CD14-positive monocyte (primary cell): ENCODE data around the gene TRA2A. TPM values are rescaled to one million over a fixed set of nuclear protein-coding genes. Genes with fewer than 3 reads are reported as not detected.

Source experiments
- DNase-seq, 3 donors: peaks; one replicate each; pipeline ENCODE4 v3.0.0-alpha.2; 2011 to 2022
- H2AFZ ChIP-seq: 2 replicates; pipeline ENCODE4 v1.6.0; 2012; ENCODE audit warnings: mild to moderate bottlenecking, low read depth, low read length, inconsistent platforms; ENCODE audit not compliant: insufficient read depth, poor library complexity, severe bottlenecking
- H3K27ac ChIP-seq, 2 donors: 1 replicate in 1 of 2; 2 replicates in 1 of 2; pipeline ENCODE4 v1.5.1; 2012 to 2013; ENCODE audit warnings: low read length in 2 of 2, control low read depth in 1 of 2, inconsistent platforms in 1 of 2, low read depth in 1 of 2, mild to moderate bottlenecking in 1 of 2
- H3K27me3 ChIP-seq, 2 donors: one replicate each; pipeline versions ENCODE4 v1.6.0 to v1.6.1; 2011 to 2013; ENCODE audit warnings: low read length in 2 of 2; ENCODE audit not compliant: control insufficient read depth in 2 of 2, insufficient read depth in 2 of 2
- H3K36me3 ChIP-seq, 2 donors: replicated peaks in 1 of 2; 1 replicate in 1 of 2; 2 replicates in 1 of 2; pipeline versions ENCODE4 v1.5.1 to v1.6.1; 2012 to 2013; ENCODE audit warnings: low read length in 2 of 2, control low read depth in 1 of 2, inconsistent platforms in 1 of 2, mild to moderate bottlenecking in 1 of 2; ENCODE audit not compliant: insufficient read depth in 2 of 2, control insufficient read depth in 1 of 2
- H3K4me1 ChIP-seq, 2 donors: 1 replicate in 1 of 2; 2 replicates in 1 of 2; pipeline versions ENCODE4 v1.5.1 to v1.6.1; 2012 to 2013; ENCODE audit warnings: low read length in 2 of 2, control low read depth in 1 of 2, inconsistent platforms in 1 of 2, mild to moderate bottlenecking in 1 of 2, moderate library complexity in 1 of 2; ENCODE audit not compliant: insufficient read depth in 2 of 2, control insufficient read depth in 1 of 2
- H3K4me2 ChIP-seq: replicated peaks from 2 replicates; pipeline ENCODE3; 2012; ENCODE audit warnings: low read length, moderate library complexity, mild to moderate bottlenecking; ENCODE audit not compliant: poor library complexity, severe bottlenecking; ENCODE audit errors: extremely low read depth
- H3K4me3 ChIP-seq, 3 experiments: fragments of 200-600 bp in 1 of 3; sonication (generic) in 1 of 3; replicated peaks in 1 of 3; 1 replicate in 2 of 3; 2 replicates in 1 of 3; pipeline ENCODE4 v1.5.1; 2011 to 2013; ENCODE audit warnings: low read length in 3 of 3, mild to moderate bottlenecking in 3 of 3, control low read depth in 2 of 3, low read depth in 2 of 3, inconsistent platforms in 1 of 3, moderate library complexity in 1 of 3
- H3K79me2 ChIP-seq: 2 replicates; pipeline ENCODE4 v1.6.0; 2012; ENCODE audit warnings: mild to moderate bottlenecking, control low read depth, inconsistent platforms, low read length, moderate library complexity; ENCODE audit not compliant: insufficient read depth
- H3K9ac ChIP-seq: 2 replicates; pipeline ENCODE4 v1.6.0; 2017; ENCODE audit warnings: low read length, mild to moderate bottlenecking; ENCODE audit not compliant: insufficient read depth, poor library complexity, severe bottlenecking
- H3K9me3 ChIP-seq, 2 donors: replicated peaks in 1 of 2; 1 replicate in 1 of 2; 2 replicates in 1 of 2; pipeline versions ENCODE4 v1.5.1 to v1.6.1; 2012 to 2013; ENCODE audit warnings: low read length in 2 of 2, control low read depth in 1 of 2; ENCODE audit not compliant: control insufficient read depth in 1 of 2, insufficient read depth in 1 of 2
- H4K20me1 ChIP-seq: 2 replicates; pipeline ENCODE4 v1.6.0; 2012; ENCODE audit warnings: mild to moderate bottlenecking, low read length, control low read depth, moderate library complexity; ENCODE audit not compliant: insufficient read depth
- H3K27ac Mint-ChIP-seq, 7 donors: one replicate each; pipeline ENCODE4 v1.8.0; 2020; ENCODE audit warnings: mild to moderate bottlenecking in 7 of 7, mixed read lengths in 7 of 7, moderate library complexity in 6 of 7, inconsistent platforms in 2 of 7
- H3K27me3 Mint-ChIP-seq, 3 donors: one replicate each; pipeline ENCODE4 v1.8.0; 2021 to 2022; ENCODE audit warnings: low read depth in 3 of 3, mild to moderate bottlenecking in 3 of 3, mixed read lengths in 3 of 3, moderate library complexity in 3 of 3, inconsistent platforms in 1 of 3
- H3K36me3 Mint-ChIP-seq, 2 donors: one replicate each; pipeline ENCODE4 v1.8.0; 2020; ENCODE audit warnings: mixed read lengths in 2 of 2, inconsistent platforms in 1 of 2, mild to moderate bottlenecking in 1 of 2
- H3K4me1 Mint-ChIP-seq: one replicate; pipeline ENCODE4 v1.8.0; 2020; ENCODE audit warnings: mild to moderate bottlenecking, mixed read lengths
- H3K4me3 Mint-ChIP-seq, 2 donors: one replicate each; pipeline ENCODE4 v1.8.0; 2020; ENCODE audit warnings: mild to moderate bottlenecking in 2 of 2, mixed read lengths in 2 of 2, moderate library complexity in 1 of 2
- H3K9me3 Mint-ChIP-seq, 7 donors: one replicate each; pipeline ENCODE4 v1.8.0; 2020 to 2022; ENCODE audit warnings: mixed read lengths in 7 of 7, mild to moderate bottlenecking in 6 of 7, moderate library complexity in 6 of 7, inconsistent platforms in 2 of 7
- WGBS: methylation state at CpG from one replicate; pipeline ENCODE4 v1.1.5; 2013; ENCODE audit warnings: missing lambda C conversion rate; ENCODE audit not compliant: insufficient coverage; 5-methylcytosine and 5-hydroxymethylcytosine counted together
- intact Hi-C, 2 donors: fragments of 100-400 bp; cut with micrococcal nuclease; formaldehyde crosslinking; loops; one replicate each; pipeline versions ENCODE4 v1.15.0 to v1.15.1; 2023
- polyA plus RNA-seq, 3 donors: library from polyadenylated mRNA; depleted of rRNA in 1 of 3; unstranded in 2 of 3; stranded (reverse) in 1 of 3; fragments of 300-500 nt in 2 of 3; fragments of >200 nt in 1 of 3; fragmentation: Illumina TruSeq in 2 of 3; gene quantifications; 1 replicate in 2 of 3; 2 replicates in 1 of 3; pipeline ENCODE4 v1.2.3, GENCODE V29; 2012 to 2021
- TF ChIP-seq, protein P1 (sequence below): fragments of 200-600 bp; IDR thresholded peaks from one replicate; pipeline ENCODE4 v1.8.0; 2022; ENCODE audit warnings: antibody characterized with exemption, mild to moderate bottlenecking

TRA2A gene
- polyA plus RNA-seq, 3 donors, result 31.2 to 92.8 (median 46.6) TPM

GRCh38 chr7:23531050-23531793, 559 bp downstream of the TRA2A start:
- H3K9me3 Mint-ChIP-seq, result peaks cover 0 to 3% (median 0%) of the 10 kb centered on the region in 7 donors
- no peaks in the 10 kb centered on the region for H3K27me3 ChIP-seq
- peaks cover 11 to 34% of the 10 kb centered on the region in 2 donors for H3K4me1 ChIP-seq
- peaks cover 0 to 2% (median 2%) of the 10 kb centered on the region in 3 donors for H3K27me3 Mint-ChIP-seq
- TF ChIP-seq, protein P1, sequence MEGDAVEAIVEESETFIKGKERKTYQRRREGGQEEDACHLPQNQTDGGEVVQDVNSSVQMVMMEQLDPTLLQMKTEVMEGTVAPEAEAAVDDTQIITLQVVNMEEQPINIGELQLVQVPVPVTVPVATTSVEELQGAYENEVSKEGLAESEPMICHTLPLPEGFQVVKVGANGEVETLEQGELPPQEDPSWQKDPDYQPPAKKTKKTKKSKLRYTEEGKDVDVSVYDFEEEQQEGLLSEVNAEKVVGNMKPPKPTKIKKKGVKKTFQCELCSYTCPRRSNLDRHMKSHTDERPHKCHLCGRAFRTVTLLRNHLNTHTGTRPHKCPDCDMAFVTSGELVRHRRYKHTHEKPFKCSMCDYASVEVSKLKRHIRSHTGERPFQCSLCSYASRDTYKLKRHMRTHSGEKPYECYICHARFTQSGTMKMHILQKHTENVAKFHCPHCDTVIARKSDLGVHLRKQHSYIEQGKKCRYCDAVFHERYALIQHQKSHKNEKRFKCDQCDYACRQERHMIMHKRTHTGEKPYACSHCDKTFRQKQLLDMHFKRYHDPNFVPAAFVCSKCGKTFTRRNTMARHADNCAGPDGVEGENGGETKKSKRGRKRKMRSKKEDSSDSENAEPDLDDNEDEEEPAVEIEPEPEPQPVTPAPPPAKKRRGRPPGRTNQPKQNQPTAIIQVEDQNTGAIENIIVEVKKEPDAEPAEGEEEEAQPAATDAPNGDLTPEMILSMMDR, result no peak
- peak overlapping the region; percentile 99 for H3K9ac ChIP-seq
- peaks cover 43% of the 10 kb centered on the region for H4K20me1 ChIP-seq
- H3K4me2 ChIP-seq, result peak overlapping the region; percentile 85
- H3K27ac ChIP-seq, result peak overlapping the region; percentile 96 to 99
- H3K36me3 Mint-ChIP-seq, result peaks cover 4 to 9% of the 10 kb centered on the region in 2 donors
- peak overlapping the region; percentile 98 to 99 for H3K4me3 Mint-ChIP-seq
- H2AFZ ChIP-seq, result peak overlapping the region; percentile 91
- H3K4me1 Mint-ChIP-seq, result peaks cover 44% of the 10 kb centered on the region
- WGBS, result under 1% methylated on average over 38 of the region's 55 CpGs
- peak; percentile 42 to 62 (median 43) for DNase-seq
- peak overlapping the region; percentile 100 for H3K27ac Mint-ChIP-seq
- intact Hi-C loops, result loop anchor here (5.0 to 10.0 kb wide), 5 partner anchors 56 to 709 kb away; partner anchors contain the start of genes CCDC126 (in 2 of the 2), IGF2BP3 (in 1 of the 2), NUP42 (in 1 of the 2) and TOMM7 (in 1 of the 2)
- H3K36me3 ChIP-seq, result no peaks in the 10 kb centered on the region
- no peaks in the 10 kb centered on the region for H3K9me3 ChIP-seq
- H3K79me2 ChIP-seq, result peaks cover 63% of the 10 kb centered on the region
- H3K4me3 ChIP-seq, result peak overlapping the region; percentile 77 to 97 (median 84)

- H3K36me3 Mint-ChIP-seq, result peaks cover 5 to 9% of the 10 kb centered on the region in 2 donors
- H3K4me3 Mint-ChIP-seq, result peak overlapping the region; percentile 98 to 99
Observed at GRCh38 chr7:23530405-23530804, 1.4 kb downstream of the TRA2A start.

More at GRCh38 chr7:23530405-23530804, 1.4 kb downstream of the TRA2A start:
- Histone ChIP-seq H3K27me3 (no peaks in the 10 kb centered on the region), H3K4me2 (peak overlapping the region; percentile 85), H3K9me3 (no peaks in the 10 kb centered on the region), H3K4me1 (peaks cover 11 to 34% of the 10 kb centered on the region in 2 donors), H3K79me2 (peaks cover 71% of the 10 kb centered on the region), H3K27ac (peak overlapping the region in 1 of 2 donors; percentile 99), H2AFZ (no peak overlapping the region), H3K9ac (peak overlapping the region; percentile 99), H3K4me3 (peak overlapping the region; percentile 77 to 97 (median 84)), H3K36me3 (no peaks in the 10 kb centered on the region), H4K20me1 (peaks cover 51% of the 10 kb centered on the region)
- Mint-ChIP-seq H3K27me3 (peaks cover 0 to 2% (median 2%) of the 10 kb centered on the region in 3 donors), H3K27ac (peak overlapping the region; percentile 35 to 100 (median 100)), H3K9me3 (peaks cover 0 to 3% (median 0%) of the 10 kb centered on the region in 7 donors), H3K4me1 (peaks cover 49% of the 10 kb centered on the region)
- 0% methylated on average over 1 of the region's 8 CpGs for WGBS
- intact Hi-C loops, result loop anchor here (5.0 to 10.0 kb wide), 5 partner anchors 56 to 708 kb away; partner anchors contain the start of genes CCDC126 (in 2 of the 2), IGF2BP3 (in 1 of the 2), NUP42 (in 1 of the 2) and TOMM7 (in 1 of the 2)
- peak; percentile 29 to 53 (median 37) for DNase-seq
- TF ChIP-seq, protein P1, result no peak
